Measurements from ENCODE around the gene HOXB5. TPM values are rescaled to one million over a fixed set of nuclear protein-coding genes. Genes with fewer than 3 reads are reported as not detected.

Gene HOXB5
- total and polyA plus RNA-seq, 8 donors = 0.43 to 50.4 (median 2.4) TPM; not detected in 1

GRCh38 chr17:48554412-48555257, 38.9 kb downstream of the HOXB5 start:
- WGBS, 5 donors = 20 to 40% (median 28%) methylated on average over 44 of the region's 44 CpGs
- intact Hi-C loops (cut with DNase I; ENCODE audit: low total_unique reads) = no loop called here
- Histone ChIP-seq H3K27me3 (peaks cover 0 to 95% (median 43%) of the 10 kb centered on the region in 3 donors), H3K9me3 (no peaks in the 10 kb centered on the region), H3K4me1 (peaks cover 16 to 94% (median 58%) of the 10 kb centered on the region in 4 donors), H3K27ac (peak overlapping the region; percentile 16 to 95 (median 93)), H3K36me3 (peaks cover 0 to 11% (median 7%) of the 10 kb centered on the region in 4 donors), H3K4me3 (peak overlapping the region; percentile 37 to 44 (median 39))
- no peak for TF ChIP-seq EP300 (IDR thresholded peaks at IDR 0.05)
- TF ChIP-seq POLR2A (IDR thresholded peaks at IDR 0.05) = no peak
- TF ChIP-seq, protein P1, sequence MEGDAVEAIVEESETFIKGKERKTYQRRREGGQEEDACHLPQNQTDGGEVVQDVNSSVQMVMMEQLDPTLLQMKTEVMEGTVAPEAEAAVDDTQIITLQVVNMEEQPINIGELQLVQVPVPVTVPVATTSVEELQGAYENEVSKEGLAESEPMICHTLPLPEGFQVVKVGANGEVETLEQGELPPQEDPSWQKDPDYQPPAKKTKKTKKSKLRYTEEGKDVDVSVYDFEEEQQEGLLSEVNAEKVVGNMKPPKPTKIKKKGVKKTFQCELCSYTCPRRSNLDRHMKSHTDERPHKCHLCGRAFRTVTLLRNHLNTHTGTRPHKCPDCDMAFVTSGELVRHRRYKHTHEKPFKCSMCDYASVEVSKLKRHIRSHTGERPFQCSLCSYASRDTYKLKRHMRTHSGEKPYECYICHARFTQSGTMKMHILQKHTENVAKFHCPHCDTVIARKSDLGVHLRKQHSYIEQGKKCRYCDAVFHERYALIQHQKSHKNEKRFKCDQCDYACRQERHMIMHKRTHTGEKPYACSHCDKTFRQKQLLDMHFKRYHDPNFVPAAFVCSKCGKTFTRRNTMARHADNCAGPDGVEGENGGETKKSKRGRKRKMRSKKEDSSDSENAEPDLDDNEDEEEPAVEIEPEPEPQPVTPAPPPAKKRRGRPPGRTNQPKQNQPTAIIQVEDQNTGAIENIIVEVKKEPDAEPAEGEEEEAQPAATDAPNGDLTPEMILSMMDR (IDR thresholded peaks at IDR 0.05) = no peak
- TF ChIP-seq POLR2AphosphoS5 (IDR thresholded peaks at IDR 0.05) = no peak
- peak in 1 of 2 donors; percentile 41 for DNase-seq

GRCh38 chr17:48553826-48554225, 39.8 kb downstream of the HOXB5 start:
- Histone ChIP-seq H3K27ac (peak overlapping the region in 4 of 5 donors; percentile 90 to 95 (median 93)), H3K36me3 (peaks cover 0 to 11% (median 7%) of the 10 kb centered on the region in 4 donors), H3K4me1 (peaks cover 15 to 86% (median 60%) of the 10 kb centered on the region in 4 donors), H3K4me3 (peak overlapping the region in 3 of 4 donors; percentile 37 to 40 (median 38)), H3K27me3 (peaks cover 0 to 95% (median 43%) of the 10 kb centered on the region in 3 donors), H3K9me3 (no peaks in the 10 kb centered on the region)
- peak in 1 of 2 donors; percentile 21 for DNase-seq
- intact Hi-C loops (cut with DNase I; ENCODE audit: low total_unique reads) = no loop called here
- 33 to 64% (median 50%) methylated on average over 1 of the region's 1 CpG for WGBS, 5 donors
- TF ChIP-seq EP300 (IDR thresholded peaks at IDR 0.05) (no peak), POLR2AphosphoS5 (IDR thresholded peaks at IDR 0.05) (no peak), POLR2A (IDR thresholded peaks at IDR 0.05) (no peak)
- TF ChIP-seq, protein P1 (IDR thresholded peaks at IDR 0.05) = no peak

- peaks cover 0 to 11% (median 7%) of the 10 kb centered on the region in 4 donors for H3K36me3 ChIP-seq
- intact Hi-C loops (cut with DNase I; ENCODE audit: low total_unique reads) = no loop called here
- TF ChIP-seq POLR2AphosphoS5 (IDR thresholded peaks at IDR 0.05) (no peak), POLR2A (IDR thresholded peaks at IDR 0.05) (no peak), EP300 (IDR thresholded peaks at IDR 0.05) (no peak)
- TF ChIP-seq, protein P1 (IDR thresholded peaks at IDR 0.05) = no peak
- no peaks in the 10 kb centered on the region for H3K9me3 ChIP-seq
- H3K4me3 ChIP-seq = peak overlapping the region in 3 of 4 donors; percentile 10 to 27 (median 25)
- DNase-seq = no peak
- peak overlapping the region; percentile 54 to 95 (median 93) for H3K27ac ChIP-seq
- WGBS, 5 donors = 43 to 60% (median 49%) methylated on average over 5 of the region's 5 CpGs
- H3K4me1 ChIP-seq = peaks cover 15 to 86% (median 57%) of the 10 kb centered on the region in 4 donors
- peaks cover 0 to 95% (median 43%) of the 10 kb centered on the region in 3 donors for H3K27me3 ChIP-seq
These were observed 40.4 kb downstream of the HOXB5 start for GRCh38 chr17:48553190-48553547.

GRCh38 chr17:48552466-48553189, 41.0 kb downstream of the HOXB5 start:
- peak overlapping the region in 3 of 4 donors; percentile 15 to 27 (median 25) for H3K4me3 ChIP-seq
- H3K27ac ChIP-seq = peak overlapping the region; percentile 54 to 95 (median 93)
- H3K36me3 ChIP-seq = peaks cover 0 to 11% (median 7%) of the 10 kb centered on the region in 4 donors
- H3K4me1 ChIP-seq = peaks cover 13 to 80% (median 57%) of the 10 kb centered on the region in 4 donors
- peak in 2 of 3 donors; percentile 53 to 67 for TF ChIP-seq POLR2AphosphoS5 (IDR thresholded peaks at IDR 0.05)
- TF ChIP-seq EP300 (IDR thresholded peaks at IDR 0.05) = no peak
- TF ChIP-seq POLR2A (IDR thresholded peaks at IDR 0.05) = no peak
- TF ChIP-seq, protein P1 (IDR thresholded peaks at IDR 0.05) = no peak
- peaks cover 0 to 95% (median 43%) of the 10 kb centered on the region in 3 donors for H3K27me3 ChIP-seq
- intact Hi-C loops (cut with DNase I; ENCODE audit: low total_unique reads) = no loop called here
- peak in 1 of 2 donors; percentile 66 for DNase-seq
- WGBS, 5 donors = 25 to 46% (median 41%) methylated on average over 7 to 11 of the region's 11 CpGs
- no peaks in the 10 kb centered on the region for H3K9me3 ChIP-seq

All from stomach (tissue), 9 donors.